HS-5 (cell line): ENCODE results near the gene CD28.
"Not testable (repeated sequence)": the region's sequence is repeated elsewhere in the genome, so short reads cannot be mapped to it uniquely, and the experiment has no call there.

Source experiments
- DNase-seq: peaks from one replicate; pipeline ENCODE4 v3.0.0-alpha.2; 2012; ENCODE audit warnings: low read depth

CD28 gene

DNA sequence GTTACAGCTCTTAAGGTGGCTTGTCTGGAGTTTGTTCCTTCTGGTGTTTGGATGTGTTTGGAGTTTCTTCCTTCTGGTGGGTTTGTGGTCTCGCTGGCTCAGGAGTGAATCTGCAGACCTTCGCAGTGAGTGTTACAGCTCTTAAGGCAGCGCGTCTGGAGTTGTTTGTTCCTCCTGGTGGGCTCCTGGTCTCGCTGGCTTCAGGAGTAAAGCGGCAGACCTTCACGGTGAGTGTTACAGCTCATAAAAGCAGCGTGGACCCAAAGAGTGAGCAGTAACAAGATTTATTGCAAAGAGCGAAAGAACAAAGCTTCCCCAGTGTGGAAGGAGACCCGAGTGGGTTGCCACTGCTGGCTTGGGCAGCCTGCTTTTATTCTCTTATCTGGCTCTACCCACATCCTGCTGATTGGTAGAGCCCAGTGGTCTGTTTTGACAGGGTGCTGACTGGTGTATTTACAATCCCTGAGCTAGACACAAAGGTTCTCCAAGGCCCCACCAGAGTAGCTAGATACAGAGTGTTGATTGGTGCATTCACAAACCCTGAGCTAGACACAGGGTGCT, 78.4 kb downstream of the CD28 start:
- DNase-seq: not testable (repeated sequence)

DNA sequence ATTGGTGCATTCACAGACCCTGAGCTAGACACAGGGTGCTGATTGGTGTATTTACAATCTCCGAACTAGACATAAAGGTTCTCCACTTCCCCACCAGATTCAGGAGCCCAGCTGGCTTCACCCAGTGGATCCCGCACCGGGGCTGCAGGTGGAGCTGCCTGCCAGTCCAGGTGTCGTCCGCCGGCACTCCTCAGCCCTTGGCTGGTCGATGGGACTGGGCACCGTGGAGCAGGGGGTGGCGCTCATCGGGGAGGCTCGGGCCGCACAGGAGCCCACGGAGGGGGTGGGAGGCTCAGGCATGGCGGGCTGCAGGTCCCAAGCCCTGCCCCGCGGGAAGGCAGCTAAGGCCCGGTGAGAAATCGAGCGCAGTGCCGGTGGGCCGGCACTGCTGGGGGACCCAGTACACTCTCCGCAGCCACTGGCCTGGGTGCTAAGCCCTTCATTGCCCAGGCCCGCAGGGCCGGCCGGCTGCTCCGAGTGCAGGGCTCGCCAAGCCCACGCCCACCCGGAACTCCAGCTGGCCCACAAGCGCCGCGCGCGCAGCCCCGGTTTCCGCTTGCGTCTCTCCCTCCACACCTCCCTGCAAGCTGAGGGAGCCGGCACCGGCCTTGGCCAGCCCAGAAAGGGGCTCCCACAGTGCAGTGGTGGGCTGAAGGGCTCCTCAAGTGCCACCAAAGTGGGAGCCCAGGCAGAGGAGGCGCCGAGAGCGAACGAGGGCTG, 79.1 kb downstream of the CD28 start:
- not testable (repeated sequence) for DNase-seq

DNA sequence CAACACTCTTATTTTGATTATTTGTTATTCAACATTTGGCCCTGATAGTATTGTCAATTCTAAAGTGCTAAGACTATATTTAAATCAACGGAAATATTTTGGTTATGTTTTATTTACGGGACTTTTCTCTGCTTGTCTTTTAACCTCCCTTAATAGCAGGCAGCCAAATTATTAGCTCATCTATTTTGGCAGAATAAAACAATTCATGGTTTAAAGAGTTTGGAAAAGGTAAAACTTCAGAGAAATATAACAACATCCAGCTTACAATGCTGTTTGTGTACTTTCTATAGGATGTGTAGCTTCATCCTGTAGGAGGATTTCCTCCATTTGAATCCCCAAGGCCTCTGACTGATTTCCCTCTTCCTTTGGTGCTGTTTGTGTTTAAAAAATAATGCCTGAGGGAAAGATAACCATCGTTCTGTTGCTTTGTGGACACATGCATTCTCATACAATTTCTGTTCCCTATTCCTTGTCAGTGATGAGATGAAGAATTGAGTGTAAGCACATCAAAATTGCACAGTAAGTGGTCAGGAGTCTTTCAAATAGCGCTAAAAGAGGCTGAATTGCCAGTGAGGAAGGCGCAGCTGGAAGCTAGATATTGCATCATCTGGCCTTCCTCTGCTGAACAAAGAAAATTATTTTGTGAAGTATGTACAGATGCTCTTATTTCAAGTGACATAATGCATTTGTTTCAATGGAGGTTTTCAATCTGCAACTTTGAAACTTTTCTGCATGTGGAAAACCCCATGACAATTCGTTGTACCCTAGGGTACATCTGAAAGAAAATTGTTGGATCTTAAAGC, 80.3 kb downstream of the CD28 start:
- DNase-seq: no peak

DNA sequence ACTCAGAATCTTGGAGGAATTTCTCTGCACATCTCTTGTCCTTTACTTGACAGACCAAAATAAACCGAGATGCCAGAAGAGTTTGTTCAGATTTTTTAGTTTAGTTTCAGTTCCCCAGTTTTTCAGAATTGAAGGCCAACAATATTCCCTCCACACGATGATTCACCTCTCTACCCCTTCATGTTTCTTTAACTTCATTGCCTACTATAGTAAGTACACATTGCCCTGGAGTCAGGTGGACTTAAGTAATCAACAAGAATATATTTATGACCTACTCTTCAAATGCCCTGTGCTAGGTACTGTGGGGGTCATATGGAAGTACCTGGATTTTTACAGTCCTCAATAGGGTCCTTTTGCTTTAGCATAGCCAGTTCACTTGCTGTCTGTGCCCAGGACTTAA, 81.5 kb downstream of the CD28 start:
- no peak for DNase-seq
